Colon (tissue), 2 donors: ENCODE measurements around the gene EIF2S2.
"Not testable (repeated sequence)": the region's sequence is repeated elsewhere in the genome, so short reads cannot be mapped to it uniquely, and the experiment has no call there.

Source experiments
- FAIRE-seq: peaks from 2 replicates; lab custom pipeline; 2012; peaks lifted over from hg19 to GRCh38; lab: Jason Lieb, UNC
- donor health status: control.
- donor health status: control.

Gene EIF2S2, protein sequence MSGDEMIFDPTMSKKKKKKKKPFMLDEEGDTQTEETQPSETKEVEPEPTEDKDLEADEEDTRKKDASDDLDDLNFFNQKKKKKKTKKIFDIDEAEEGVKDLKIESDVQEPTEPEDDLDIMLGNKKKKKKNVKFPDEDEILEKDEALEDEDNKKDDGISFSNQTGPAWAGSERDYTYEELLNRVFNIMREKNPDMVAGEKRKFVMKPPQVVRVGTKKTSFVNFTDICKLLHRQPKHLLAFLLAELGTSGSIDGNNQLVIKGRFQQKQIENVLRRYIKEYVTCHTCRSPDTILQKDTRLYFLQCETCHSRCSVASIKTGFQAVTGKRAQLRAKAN

GRCh38 chr20:34111702-34112599 lies at the start of gene EIF2S2:
Gene EIF2S2 (minus strand): TSS chr20:34112243. CDS start chr20:34112110, 133 bp downstream.
- no peak for FAIRE-seq

DNA sequence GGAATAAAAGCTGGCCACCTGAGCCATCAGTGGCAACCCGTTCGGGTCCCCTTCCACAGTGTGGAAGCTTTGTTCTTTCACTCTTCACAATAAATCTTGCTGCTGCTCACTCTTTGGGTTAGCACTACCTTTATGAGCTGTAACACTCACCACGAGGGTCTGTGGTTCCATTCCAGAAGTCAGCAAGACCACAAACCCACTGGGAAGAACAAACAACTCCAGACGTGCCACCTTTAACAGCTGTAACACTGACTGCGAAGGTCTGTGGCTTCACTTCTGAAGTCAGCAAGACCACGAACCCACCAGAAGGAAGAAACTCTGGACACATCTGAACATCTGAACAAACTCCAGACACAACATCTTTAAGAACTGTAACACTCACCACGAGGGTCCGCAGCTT lies 45.7 kb upstream of the EIF2S2 start:
- not testable (repeated sequence) for FAIRE-seq

- FAIRE-seq = no peak
These were observed 43.8 kb upstream of the EIF2S2 start for GRCh38 chr20:34155836-34156235.

DNA sequence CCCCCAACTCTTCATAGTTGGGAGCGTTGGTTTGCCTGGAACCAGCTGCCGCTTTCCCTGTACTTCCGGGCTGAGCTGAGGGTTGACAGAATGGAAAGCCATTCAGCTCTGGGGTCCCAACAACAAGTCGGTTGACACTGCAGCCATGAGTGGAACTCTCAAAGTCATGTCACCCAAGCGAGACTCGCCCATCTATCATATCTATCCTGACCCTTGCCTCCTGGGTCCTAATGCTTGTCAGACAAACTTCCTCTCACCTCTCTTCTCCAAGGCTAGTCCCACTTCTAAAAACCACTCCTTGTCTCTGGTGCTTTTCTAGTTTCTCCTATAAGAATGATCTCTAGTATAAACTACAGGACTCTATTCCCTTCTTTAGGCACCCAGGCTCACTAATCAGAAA lies 41.1 kb upstream of the EIF2S2 start:
- not testable (repeated sequence) for FAIRE-seq

GRCh38 chr20:34152073-34152472 lies 40.0 kb upstream of the EIF2S2 start:
- not testable (repeated sequence) for FAIRE-seq

- FAIRE-seq = no peak
These were observed 38.4 kb upstream of the EIF2S2 start for GRCh38 chr20:34150306-34151000.

DNA sequence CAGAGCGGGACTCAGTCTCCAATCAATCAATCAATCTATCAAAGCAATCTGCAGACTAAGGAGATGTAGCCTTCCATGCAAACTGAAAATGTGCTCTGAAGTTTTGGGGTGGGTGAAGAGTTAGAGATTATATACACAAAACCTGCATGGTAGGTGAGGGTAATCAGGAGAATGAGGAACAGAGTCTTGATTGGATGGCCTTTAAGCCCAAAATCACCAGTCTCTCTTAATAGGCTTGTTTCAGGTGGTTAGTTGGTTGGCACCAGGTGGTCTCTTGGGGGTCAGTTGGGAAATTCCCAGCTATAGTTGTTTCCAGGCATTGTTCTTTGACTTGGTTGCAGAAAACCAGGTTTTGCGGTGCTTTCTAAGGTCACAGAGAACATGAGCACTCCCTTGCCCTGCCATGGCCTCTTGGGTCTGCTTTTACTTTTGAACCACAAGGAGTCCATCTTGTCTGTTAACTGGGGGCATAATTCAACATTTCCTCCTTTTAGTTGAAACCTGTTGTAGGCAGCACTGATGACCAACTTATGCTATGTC lies 33.3 kb upstream of the EIF2S2 start:
- FAIRE-seq = no peak

- no peak for FAIRE-seq
These were observed 31.9 kb upstream of the EIF2S2 start for GRCh38 chr20:34143951-34144350.

- no peak for FAIRE-seq
These were observed 30.1 kb upstream of the EIF2S2 start for GRCh38 chr20:34142121-34142520.

GRCh38 chr20:34141293-34141692 lies 29.2 kb upstream of the EIF2S2 start:
- no peak for FAIRE-seq

GRCh38 chr20:34135525-34136275 lies 23.7 kb upstream of the EIF2S2 start:
- FAIRE-seq = not testable (repeated sequence)

DNA sequence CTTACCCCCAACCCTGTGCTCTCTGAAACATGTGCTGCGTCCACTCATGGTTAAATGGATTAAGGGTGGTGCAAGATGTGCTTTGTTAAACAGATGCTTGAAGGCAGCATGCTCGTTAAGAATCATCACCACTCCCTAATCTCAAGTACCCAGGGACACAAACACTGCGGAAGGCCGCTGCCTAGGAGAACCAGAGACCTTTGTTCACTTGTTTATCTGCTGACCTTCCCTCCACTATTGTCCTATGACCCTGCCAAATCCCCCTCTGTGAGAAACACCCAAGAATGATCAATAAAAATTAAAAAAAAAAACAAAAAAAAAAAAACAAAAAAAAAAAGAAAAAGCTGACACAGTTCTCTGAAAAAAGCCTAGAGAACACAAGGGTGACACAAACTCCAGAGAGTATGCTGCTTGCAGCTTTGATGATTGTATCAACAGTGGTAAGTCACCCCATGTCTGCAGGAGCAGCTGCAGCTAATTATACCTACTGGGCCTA lies 21.4 kb upstream of the EIF2S2 start:
- FAIRE-seq = not testable (repeated sequence)

GRCh38 chr20:34132943-34133342 lies 20.9 kb upstream of the EIF2S2 start:
- not testable (repeated sequence) for FAIRE-seq

DNA sequence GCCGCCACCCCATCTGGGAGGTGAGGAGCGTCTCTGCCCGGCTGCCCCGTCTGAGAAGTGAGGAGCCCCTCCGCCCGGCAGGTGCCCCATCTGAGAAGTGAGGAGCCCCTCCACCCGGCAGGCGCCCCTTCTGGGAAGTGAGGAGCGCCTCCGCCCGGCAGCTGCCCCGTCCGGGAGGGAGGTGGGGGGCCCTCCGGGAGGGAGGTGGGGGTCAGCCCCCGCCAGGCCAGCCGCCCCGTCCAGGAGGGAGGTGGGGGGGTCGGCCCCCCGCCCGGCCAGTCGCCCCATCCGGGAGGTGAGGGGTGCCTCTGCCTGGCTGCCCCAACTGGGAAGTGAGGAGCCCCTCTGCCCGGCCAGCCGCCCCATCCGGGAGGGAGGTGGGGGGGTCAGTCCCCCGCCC lies 20.4 kb upstream of the EIF2S2 start:
- FAIRE-seq = not testable (repeated sequence)

GRCh38 chr20:34131491-34131890 lies 19.4 kb upstream of the EIF2S2 start:
- no peak for FAIRE-seq

DNA sequence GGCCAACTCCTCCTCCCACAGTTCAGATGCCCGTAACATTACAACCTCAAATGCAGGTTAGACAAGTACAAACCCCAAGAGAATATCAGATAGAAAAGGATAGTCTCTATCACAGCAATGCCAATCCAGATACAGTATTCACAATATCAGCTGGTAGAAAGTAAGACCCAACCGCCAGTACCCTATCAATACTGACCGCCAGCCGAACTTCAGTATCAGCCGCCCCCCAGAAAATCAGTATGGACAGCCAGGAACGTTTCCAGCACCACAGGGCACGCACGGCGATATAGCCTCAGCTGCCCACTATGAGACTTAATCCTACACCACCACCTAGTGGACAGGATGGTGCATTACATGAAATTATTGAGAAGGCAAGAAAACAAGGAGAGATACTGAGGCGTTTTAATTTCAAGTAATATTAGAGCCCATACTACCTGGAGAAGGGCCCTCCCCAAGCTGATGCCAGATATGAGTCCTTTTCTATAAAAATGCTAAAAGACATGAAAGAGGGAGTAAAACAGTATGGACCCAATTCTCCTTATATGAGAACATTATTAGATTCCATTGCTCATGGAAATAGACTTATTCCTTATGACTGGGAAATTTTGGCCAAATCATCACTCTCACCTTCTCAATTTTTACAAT lies 17.6 kb upstream of the EIF2S2 start:
- no peak for FAIRE-seq

- FAIRE-seq = no peak
These were observed 15.7 kb upstream of the EIF2S2 start for GRCh38 chr20:34127792-34128191.

DNA sequence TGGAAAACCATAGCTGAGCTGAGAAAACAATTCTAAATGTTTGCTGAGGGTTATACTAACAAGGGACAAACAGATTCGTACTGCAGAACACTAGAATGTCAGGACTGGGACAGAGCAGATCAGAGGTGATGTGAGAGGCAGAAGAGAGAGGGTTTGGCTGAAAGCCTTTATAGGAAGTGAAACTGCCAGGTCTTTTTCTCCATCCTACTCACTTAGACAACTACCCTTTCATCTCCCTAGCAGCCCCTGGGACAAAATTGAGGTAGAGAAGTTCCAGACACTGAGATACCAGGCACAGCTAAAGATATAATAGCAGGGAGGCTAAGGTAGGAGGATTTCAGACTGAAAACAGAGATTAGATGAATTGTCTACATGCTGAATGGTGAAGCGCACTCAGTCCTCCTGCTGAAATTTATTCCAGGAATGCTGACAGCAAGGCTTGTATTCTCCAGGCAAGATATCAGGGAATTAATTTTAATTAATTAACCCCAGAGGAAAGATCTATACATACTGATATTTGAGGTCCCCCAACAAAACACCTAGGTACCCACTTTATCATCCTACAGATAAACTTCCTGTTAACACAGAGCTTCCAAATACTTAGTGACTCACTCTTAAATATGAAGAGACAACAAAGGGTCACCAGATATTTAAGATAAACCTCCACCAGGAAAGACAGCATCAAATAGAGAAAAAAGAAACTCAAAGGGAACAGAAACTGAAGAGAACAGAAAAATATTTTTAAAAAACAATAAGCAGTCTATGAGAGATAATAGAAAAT lies 12.6 kb upstream of the EIF2S2 start:
- no peak for FAIRE-seq

GRCh38 chr20:34123309-34123708 lies 11.3 kb upstream of the EIF2S2 start:
- no peak for FAIRE-seq
